Brain microvascular endothelial cell (primary cell): Measurements from ENCODE around the gene CERS3.

Source experiments
- DNase-seq: peaks from one replicate; pipeline ENCODE4 v3.0.0-alpha.2; 2020
- H3K27ac ChIP-seq: fragments of 250-450 bp; sonication (Bioruptor Pico); 2 replicates; pipeline ENCODE4 v1.5.1; 2020; ENCODE audit warnings: mild to moderate bottlenecking, moderate library complexity
- H3K27me3 ChIP-seq: fragments of 250-450 bp; sonication (Bioruptor Pico); replicated peaks from 2 replicates; pipeline ENCODE4 v1.5.1; 2020; ENCODE audit warnings: mild to moderate bottlenecking
- H3K36me3 ChIP-seq: fragments of 250-450 bp; sonication (Bioruptor Pico); replicated peaks from 2 replicates; pipeline ENCODE4 v1.5.1; 2020; ENCODE audit warnings: mild to moderate bottlenecking
- H3K4me3 ChIP-seq: 2 replicates; pipeline ENCODE4 v1.5.1; 2011; ENCODE audit warnings: low read depth, mild to moderate bottlenecking, control low read depth, low read length, moderate library complexity
- in situ Hi-C: cut with HindIII; loops from 2 replicates; pipeline ENCODE4 v1.10.0; 2017; ENCODE audit warnings: low sequenced_read_pairs, low pct_ligation_motif_present
- TF ChIP-seq, protein P1 (sequence below): IDR thresholded peaks from 2 replicates; pipeline ENCODE4 v1.5.1; 2011; ENCODE audit warnings: low read depth, mild to moderate bottlenecking, moderate library complexity, low read length, control low read depth, inconsistent platforms; ENCODE audit errors: missing control alignments

The CERS3 gene

DNA sequence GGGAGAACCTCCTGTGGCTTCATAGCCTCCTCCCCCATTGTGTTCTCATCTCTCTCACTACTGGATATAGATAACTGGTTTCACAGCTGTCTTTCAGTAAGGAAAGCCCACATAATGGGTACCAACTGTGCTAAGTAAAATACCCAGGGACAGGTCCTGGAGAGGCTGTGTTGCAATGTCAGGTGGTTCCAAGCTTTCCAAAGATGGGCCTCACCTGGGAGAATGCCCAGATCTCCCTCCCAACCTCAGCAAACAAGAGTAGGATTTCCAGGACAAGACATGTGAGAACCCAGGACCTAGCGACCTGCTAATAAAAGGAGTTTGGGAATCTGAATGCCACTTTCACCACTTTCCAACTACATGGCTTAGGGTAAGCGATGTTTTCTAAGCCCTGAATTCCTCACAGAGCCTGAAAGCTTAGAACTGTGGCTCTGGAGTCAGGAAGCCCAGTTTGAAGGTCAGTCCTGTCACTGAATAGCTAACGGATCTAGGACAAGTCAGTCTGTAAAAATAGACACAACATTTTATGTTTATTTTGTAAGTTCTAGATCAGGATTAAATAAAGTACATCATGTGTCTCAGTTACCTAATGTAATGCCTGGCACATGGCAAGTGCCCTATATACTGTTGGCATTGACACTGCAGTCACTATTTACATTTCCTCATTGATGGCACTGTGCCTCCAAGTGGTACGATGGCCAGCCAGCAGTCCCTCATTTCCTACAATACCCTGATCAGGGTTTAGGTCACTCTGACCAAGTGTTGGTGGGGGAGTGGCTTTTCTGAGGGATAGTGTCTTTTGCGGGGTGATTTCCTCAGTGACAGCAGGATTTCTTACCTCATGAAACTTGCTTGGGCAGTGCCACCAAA lies 11.9 kb downstream of the CERS3 start:
- TF ChIP-seq, protein P1, sequence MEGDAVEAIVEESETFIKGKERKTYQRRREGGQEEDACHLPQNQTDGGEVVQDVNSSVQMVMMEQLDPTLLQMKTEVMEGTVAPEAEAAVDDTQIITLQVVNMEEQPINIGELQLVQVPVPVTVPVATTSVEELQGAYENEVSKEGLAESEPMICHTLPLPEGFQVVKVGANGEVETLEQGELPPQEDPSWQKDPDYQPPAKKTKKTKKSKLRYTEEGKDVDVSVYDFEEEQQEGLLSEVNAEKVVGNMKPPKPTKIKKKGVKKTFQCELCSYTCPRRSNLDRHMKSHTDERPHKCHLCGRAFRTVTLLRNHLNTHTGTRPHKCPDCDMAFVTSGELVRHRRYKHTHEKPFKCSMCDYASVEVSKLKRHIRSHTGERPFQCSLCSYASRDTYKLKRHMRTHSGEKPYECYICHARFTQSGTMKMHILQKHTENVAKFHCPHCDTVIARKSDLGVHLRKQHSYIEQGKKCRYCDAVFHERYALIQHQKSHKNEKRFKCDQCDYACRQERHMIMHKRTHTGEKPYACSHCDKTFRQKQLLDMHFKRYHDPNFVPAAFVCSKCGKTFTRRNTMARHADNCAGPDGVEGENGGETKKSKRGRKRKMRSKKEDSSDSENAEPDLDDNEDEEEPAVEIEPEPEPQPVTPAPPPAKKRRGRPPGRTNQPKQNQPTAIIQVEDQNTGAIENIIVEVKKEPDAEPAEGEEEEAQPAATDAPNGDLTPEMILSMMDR: no peak
- Histone ChIP-seq H3K4me3 (no peak overlapping the region), H3K36me3 (no peaks in the 10 kb centered on the region), H3K27me3 (no peaks in the 10 kb centered on the region), H3K27ac (no peak overlapping the region)
- no peak for DNase-seq
- in situ Hi-C loops: no loop called here

GRCh38 chr15:100515758-100516157 lies 13.0 kb downstream of the CERS3 start:
- no peak for DNase-seq
- H3K36me3 ChIP-seq: no peaks in the 10 kb centered on the region
- no peak overlapping the region for H3K4me3 ChIP-seq
- TF ChIP-seq, protein P1: no peak
- in situ Hi-C loops: no loop called here
- no peaks in the 10 kb centered on the region for H3K27me3 ChIP-seq
- no peak overlapping the region for H3K27ac ChIP-seq

GRCh38 chr15:100508641-100509300 lies 20.0 kb downstream of the CERS3 start:
- Histone ChIP-seq H3K4me3 (no peak overlapping the region), H3K27ac (no peak overlapping the region), H3K36me3 (no peaks in the 10 kb centered on the region), H3K27me3 (no peaks in the 10 kb centered on the region)
- TF ChIP-seq, protein P1: no peak
- in situ Hi-C loops: no loop called here
- DNase-seq: no peak

DNA sequence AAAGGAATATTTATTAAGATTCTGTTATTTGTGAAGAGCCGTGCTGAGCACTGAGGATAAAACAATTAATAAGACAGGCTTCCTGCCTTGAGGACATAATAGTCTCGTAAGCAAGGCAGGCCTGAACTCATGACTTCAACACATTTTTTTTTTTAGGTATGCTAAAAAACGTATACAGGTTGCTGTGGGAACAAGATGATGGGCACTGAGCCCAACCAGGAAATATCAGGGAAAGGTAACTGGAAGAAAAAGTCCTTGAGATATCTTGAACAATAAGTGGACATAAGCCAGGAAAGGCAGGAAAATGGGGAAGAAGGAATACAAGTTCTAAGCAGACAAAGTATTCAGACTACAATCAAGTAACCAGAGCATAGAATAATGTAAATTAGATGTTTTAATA lies 26.1 kb downstream of the CERS3 start:
- no peak overlapping the region for H3K4me3 ChIP-seq
- H3K27me3 ChIP-seq: no peaks in the 10 kb centered on the region
- H3K36me3 ChIP-seq: no peaks in the 10 kb centered on the region
- no peak for DNase-seq
- no peak overlapping the region for H3K27ac ChIP-seq
- TF ChIP-seq, protein P1: no peak
- in situ Hi-C loops: no loop called here

DNA sequence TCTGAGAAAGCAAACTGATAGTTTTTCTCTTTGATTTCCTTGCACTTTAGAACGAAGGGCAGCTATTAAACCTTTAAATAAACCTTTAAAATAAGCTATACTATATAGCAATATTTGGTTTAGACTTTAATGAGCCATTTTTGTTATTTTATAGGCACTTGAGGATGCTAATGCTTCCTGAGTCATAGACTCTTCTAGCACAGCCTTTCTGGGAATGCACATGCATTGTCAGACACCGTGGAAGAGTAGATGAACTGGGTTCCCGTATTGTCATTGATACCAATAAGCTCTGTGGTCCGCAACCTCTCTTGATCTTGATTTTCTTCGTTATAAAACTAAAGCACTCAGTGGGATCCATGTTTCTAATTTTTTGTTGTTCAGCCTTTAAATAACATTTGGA lies 27.6 kb downstream of the CERS3 start:
- Histone ChIP-seq H3K4me3 (no peak overlapping the region), H3K36me3 (no peaks in the 10 kb centered on the region), H3K27me3 (no peaks in the 10 kb centered on the region), H3K27ac (no peak overlapping the region)
- in situ Hi-C loops: no loop called here
- no peak for DNase-seq
- TF ChIP-seq, protein P1: no peak
